H1 (cell line): ENCODE results near the gene FRY. TPM values are rescaled to one million over a fixed set of nuclear protein-coding genes. Genes with fewer than 3 reads are reported as not detected.

ENCODE experiments used
- CTCF ChIA-PET: fragments of 300-600 bp; sonication (Branson Sonifier 250); formaldehyde crosslinking; loops from one replicate; lab custom pipeline; 2021; ENCODE audit not compliant: partially characterized antibody; lab: Charles Lee
- POLR2A ChIA-PET: fragments of 300-600 bp; sonication (Branson Sonifier 250); formaldehyde crosslinking; loops from one replicate; lab custom pipeline; 2021; ENCODE audit warnings: inconsistent platforms; ENCODE audit not compliant: partially characterized antibody; lab: Charles Lee
- DNase-seq, 2 experiments: peaks; one replicate each; pipeline versions ENCODE4 v3.0.0 to v3.0.0-alpha.2; 2010 to 2022; ENCODE audit warnings: low spot score in 2 of 2, low read depth in 1 of 2, mixed read lengths in 1 of 2
- FAIRE-seq: peaks from 2 replicates; lab custom pipeline; 2011; peaks lifted over from hg19 to GRCh38; lab: Jason Lieb, UNC
- H2AFZ ChIP-seq: 2 replicates; pipeline ENCODE4 v1.8.1; 2012; ENCODE audit warnings: low read length, inconsistent platforms
- H2AK5ac ChIP-seq: 2 replicates; pipeline ENCODE4 v1.6.1; 2013; ENCODE audit warnings: low read depth, low read length
- H2BK120ac ChIP-seq: replicated peaks from 2 replicates; pipeline ENCODE3; 2013; ENCODE audit warnings: low read depth, low read length, inconsistent platforms
- H2BK12ac ChIP-seq: 2 replicates; pipeline ENCODE4 v1.6.1; 2013; ENCODE audit warnings: low read depth, low read length
- H2BK15ac ChIP-seq: 2 replicates; pipeline ENCODE4 v1.6.1; 2013; ENCODE audit warnings: low read length
- H2BK20ac ChIP-seq: 2 replicates; pipeline ENCODE4 v1.6.1; 2013; ENCODE audit warnings: low read length
- H2BK5ac ChIP-seq: 2 replicates; pipeline ENCODE4 v1.6.1; 2013; ENCODE audit warnings: low read depth, low read length
- H3K14ac ChIP-seq: 2 replicates; pipeline ENCODE4 v1.6.1; 2013; ENCODE audit warnings: inconsistent platforms; ENCODE audit not compliant: insufficient read length
- H3K18ac ChIP-seq: 2 replicates; pipeline ENCODE4 v1.6.1; 2013; ENCODE audit warnings: low read length; ENCODE audit errors: extremely low read depth
- H3K23ac ChIP-seq: 2 replicates; pipeline ENCODE4 v1.6.1; 2013; ENCODE audit warnings: inconsistent platforms; ENCODE audit not compliant: insufficient read length
- H3K23me2 ChIP-seq: 2 replicates; pipeline ENCODE4 v1.6.1; 2013; ENCODE audit warnings: low read depth, low read length
- H3K27ac ChIP-seq: 2 replicates; pipeline ENCODE4 v1.6.1; 2011; ENCODE audit warnings: low read depth, low read length, inconsistent platforms
- H3K27me3 ChIP-seq, 4 experiments: replicated peaks in 1 of 4; 1 replicate in 1 of 4; 2 replicates in 3 of 4; pipeline versions ENCODE4 v1.6.1 to v1.8.1; 2011 to 2013; ENCODE audit warnings: low read length in 3 of 4, mild to moderate bottlenecking in 3 of 4, inconsistent platforms in 2 of 4, mixed read lengths in 2 of 4, moderate library complexity in 1 of 4; ENCODE audit not compliant: control insufficient read depth in 3 of 4, insufficient read depth in 3 of 4; ENCODE audit errors: extremely low read depth in 1 of 4
- H3K36me3 ChIP-seq, 4 experiments: 2 replicates each; pipeline versions ENCODE4 v1.6.1 to v1.8.1; 2011 to 2013; ENCODE audit warnings: mild to moderate bottlenecking in 4 of 4, low read length in 3 of 4, moderate library complexity in 2 of 4, control low read depth in 1 of 4, inconsistent platforms in 1 of 4; ENCODE audit not compliant: insufficient read depth in 4 of 4, control insufficient read depth in 2 of 4
- H3K4ac ChIP-seq: replicated peaks from 2 replicates; pipeline ENCODE3; 2013; ENCODE audit warnings: low read length, low read depth, mixed read lengths, inconsistent platforms; ENCODE audit not compliant: insufficient read length
- H3K4me1 ChIP-seq, 4 experiments: replicated peaks in 1 of 4; 1 replicate in 1 of 4; 2 replicates in 3 of 4; pipeline versions ENCODE4 v1.6.1 to v1.8.1; 2011 to 2013; ENCODE audit warnings: low read length in 3 of 4, inconsistent platforms in 2 of 4, mixed read lengths in 1 of 4; ENCODE audit not compliant: insufficient read depth in 4 of 4, control insufficient read depth in 3 of 4
- H3K4me2 ChIP-seq, 2 experiments: 2 replicates each; pipeline versions ENCODE4 v1.6.1 to v1.8.1; 2011 to 2013; ENCODE audit warnings: low read depth in 2 of 2, low read length in 2 of 2, control low read depth in 1 of 2, inconsistent platforms in 1 of 2, mild to moderate bottlenecking in 1 of 2; ENCODE audit not compliant: insufficient read depth in 1 of 2
- H3K4me3 ChIP-seq, 4 experiments: fragments of 200-600, 300-600 bp in 1 of 4; sonication (generic), shearing (Covaris generic), sonication (Bioruptor Twin) in 1 of 4; 2 replicates each; pipeline versions ENCODE4 v1.5.1 to v1.8.1; 2011 to 2016; ENCODE audit warnings: low read length in 4 of 4, low read depth in 3 of 4, control low read depth in 2 of 4, inconsistent platforms in 2 of 4, mild to moderate bottlenecking in 2 of 4, mixed read lengths in 1 of 4, moderate library complexity in 1 of 4; ENCODE audit not compliant: insufficient read depth in 2 of 4; ENCODE audit errors: extremely low read depth in 1 of 4
- H3K56ac ChIP-seq: replicated peaks from 2 replicates; pipeline ENCODE3; 2013; ENCODE audit warnings: low read depth, mild to moderate bottlenecking, mixed read lengths, low read length, inconsistent platforms; ENCODE audit not compliant: insufficient read length
- H3K79me1 ChIP-seq: 2 replicates; pipeline ENCODE4 v1.6.1; 2013; ENCODE audit warnings: low read depth, low read length, control low read depth
- H3K79me2 ChIP-seq, 2 experiments: 2 replicates each; pipeline versions ENCODE4 v1.6.1 to v1.8.1; 2012 to 2013; ENCODE audit warnings: low read length in 2 of 2, mild to moderate bottlenecking in 2 of 2, inconsistent platforms in 1 of 2; ENCODE audit not compliant: insufficient read depth in 2 of 2, control insufficient read depth in 1 of 2
- H3K9ac ChIP-seq, 4 experiments: replicated peaks in 1 of 4; 1 replicate in 1 of 4; 2 replicates in 3 of 4; pipeline versions ENCODE4 v1.6.1 to v1.8.1; 2011 to 2013; ENCODE audit warnings: low read depth in 3 of 4, low read length in 3 of 4, control low read depth in 2 of 4, mild to moderate bottlenecking in 2 of 4, moderate library complexity in 2 of 4, inconsistent platforms in 1 of 4; ENCODE audit errors: extremely low read depth in 1 of 4
- H3K9me3 ChIP-seq, 2 experiments: 2 replicates each; pipeline versions ENCODE4 v1.6.1 to v1.8.1; 2012 to 2013; ENCODE audit warnings: mild to moderate bottlenecking in 2 of 2, moderate library complexity in 2 of 2, control low read depth in 1 of 2, inconsistent platforms in 1 of 2, low read depth in 1 of 2, low read length in 1 of 2, mixed read lengths in 1 of 2; ENCODE audit not compliant: insufficient read depth in 2 of 2
- H4K20me1 ChIP-seq, 2 experiments: replicated peaks in 1 of 2; 2 replicates each; pipeline versions ENCODE3 to v1.8.1; 2011 to 2013; ENCODE audit warnings: inconsistent platforms in 2 of 2, low read length in 2 of 2, mild to moderate bottlenecking in 1 of 2; ENCODE audit not compliant: insufficient read depth in 2 of 2, control insufficient read depth in 1 of 2
- H4K5ac ChIP-seq: 2 replicates; pipeline ENCODE4 v1.6.1; 2013; ENCODE audit warnings: low read length, low read depth, mixed read lengths, inconsistent platforms; ENCODE audit not compliant: insufficient read length
- H4K8ac ChIP-seq: 2 replicates; pipeline ENCODE4 v1.8.0; 2013; ENCODE audit warnings: mild to moderate bottlenecking, moderate library complexity, low read length, inconsistent platforms; ENCODE audit not compliant: insufficient read depth; ENCODE audit errors: extremely low read depth
- H4K91ac ChIP-seq: replicated peaks from 2 replicates; pipeline ENCODE3; 2013; ENCODE audit warnings: low read length, mixed read lengths, inconsistent platforms; ENCODE audit not compliant: insufficient read length
- ASH2L ChIP-seq: fragments of 200-600, 300-600 bp; sonication (generic); IDR thresholded peaks from one replicate; pipeline ENCODE4 v1.7.1; 2017; ENCODE audit warnings: low read length
- ATF2 ChIP-seq: IDR thresholded peaks from 2 replicates; pipeline ENCODE4 v1.6.1; 2012; ENCODE audit warnings: low read length, inconsistent platforms
- ATF3 ChIP-seq: IDR thresholded peaks from 2 replicates; pipeline ENCODE4 v1.6.1; 2011; ENCODE audit warnings: low read depth, mild to moderate bottlenecking, low read length; ENCODE audit not compliant: insufficient read depth
- BACH1 ChIP-seq: IDR thresholded peaks from 2 replicates; pipeline ENCODE4 v1.6.1; 2012; ENCODE audit warnings: low read length, improper control_type of control experiment
- CTBP2 ChIP-seq: IDR thresholded peaks from 2 replicates; pipeline ENCODE4 v1.7.0; 2011; ENCODE audit warnings: borderline replicate concordance, mild to moderate bottlenecking, moderate library complexity, mixed read lengths, low read length; ENCODE audit not compliant: insufficient read depth, insufficient read length
- KDM5A ChIP-seq: fragments of 200-600 bp; IDR thresholded peaks from 2 replicates; pipeline ENCODE4 v1.7.1; 2012; ENCODE audit warnings: mild to moderate bottlenecking, low read length, inconsistent platforms, mixed read lengths
- MAX ChIP-seq: IDR thresholded peaks from 2 replicates; pipeline ENCODE4 v1.6.1; 2012; ENCODE audit warnings: inconsistent platforms
- POU5F1 ChIP-seq: IDR thresholded peaks from 2 replicates; pipeline ENCODE4 v1.6.1; 2011; ENCODE audit warnings: low read depth, mild to moderate bottlenecking, low read length, moderate library complexity
- SAP30 ChIP-seq: fragments of 300-600 bp; sonication (generic); IDR thresholded peaks from 2 replicates; pipeline ENCODE4 v1.7.1; 2012; ENCODE audit warnings: low read length, moderate library complexity, mild to moderate bottlenecking, inconsistent platforms; ENCODE audit not compliant: insufficient read depth, insufficient replicate concordance
- SP4 ChIP-seq: IDR thresholded peaks from 2 replicates; pipeline ENCODE4 v1.6.1; 2012; ENCODE audit warnings: low read length, inconsistent platforms
- TAF1 ChIP-seq: IDR thresholded peaks from 2 replicates; pipeline ENCODE4 v1.6.1; 2011; ENCODE audit warnings: mild to moderate bottlenecking, low read depth, low read length
- TCF12 ChIP-seq: IDR thresholded peaks from 2 replicates; pipeline ENCODE4 v1.6.1; 2011; ENCODE audit warnings: low read depth, mild to moderate bottlenecking, low read length
- TEAD4 ChIP-seq: IDR thresholded peaks from 2 replicates; pipeline ENCODE4 v1.6.1; 2012; ENCODE audit warnings: low read depth, low read length, inconsistent platforms, mixed read lengths
- WGBS, 2 experiments: shearing (Covaris generic) in 1 of 2; methylation state at CpG; one replicate each; pipeline versions ENCODE4 v1.1.6 to v1.1.7; 2013 to 2015; ENCODE audit warnings: low lambda C conversion rate in 2 of 2, mixed read lengths in 2 of 2, inconsistent platforms in 1 of 2, low coverage in 1 of 2, missing lambda C conversion rate in 1 of 2; ENCODE audit not compliant: insufficient replicate concordance in 2 of 2, insufficient coverage in 1 of 2, insufficient read length in 1 of 2; ENCODE audit errors: extremely low coverage in 1 of 2, missing lambda C conversion rate in 1 of 2; 5-methylcytosine and 5-hydroxymethylcytosine counted together
- polyA plus RNA-seq, 7 experiments: library from polyadenylated mRNA; depleted of rRNA in 3 of 7; stranded (reverse) in 5 of 7; unstranded in 2 of 7; fragments of >200 nt in 5 of 7; fragments of 200-250 nt in 2 of 7; gene quantifications; 1 replicate in 5 of 7; 2 replicates in 1 of 7; 4 replicates in 1 of 7; pipeline versions ENCODE4 v1.2.1 to v1.2.3, GENCODE V29; 2011 to 2013; ENCODE audit warnings: missing spikeins in 2 of 7, mixed read lengths in 2 of 7
- total RNA-seq: library from RNA; stranded (reverse); fragmentation: NEBNext Ultra II Directional; extraction: Animal tissue kit (Norgen Biotek cat#: 25700); gene quantifications from 2 replicates; pipeline ENCODE4 v1.2.1, GENCODE V29; 2021

The FRY gene
- total and polyA plus RNA-seq, 2 of the 8 experiments (the other 6 are each of a cell fraction or from before 2014, with no cell fraction given): 4.3 to 9.2 TPM

- FAIRE-seq (no peak), DNase-seq (no peak)
- POLR2A ChIA-PET: no interaction called here
- Histone ChIP-seq H4K5ac (no peak overlapping the region), H3K36me3 (no peaks in the 10 kb centered on the region), H3K79me2 (no peaks in the 10 kb centered on the region), H2BK20ac (no peak overlapping the region), H2BK15ac (no peak overlapping the region), H2BK5ac (no peak overlapping the region), H3K27me3 (peaks cover 0 to 1% (median 0%) of the 10 kb centered on the region in 4 experiments; a peak in 1 of 7 replicates), H4K91ac (no peak overlapping the region), H4K20me1 (no peaks in the 10 kb centered on the region), H3K9ac (no peak overlapping the region), H2BK12ac (no peak overlapping the region), H2BK120ac (no peak overlapping the region), H3K4me3 (no peak overlapping the region), H3K4ac (no peak overlapping the region), H3K9me3 (no peaks in the 10 kb centered on the region), H3K4me2 (no peak overlapping the region), H3K56ac (no peak overlapping the region), H3K27ac (no peak overlapping the region), H3K23ac (no peak overlapping the region), H2AFZ (no peak overlapping the region), H3K4me1 (no peaks in the 10 kb centered on the region), H3K14ac (no peak overlapping the region), H3K23me2 (no peaks in the 10 kb centered on the region; the same call in 1 of the 2 replicates), H4K8ac (no peak overlapping the region), H3K18ac (no peak overlapping the region), H3K79me1 (no peaks in the 10 kb centered on the region), H2AK5ac (no peak overlapping the region)
- CTCF ChIA-PET: no interaction called here
- WGBS, 2 experiments: 91% methylated on average over 5 of the region's 5 CpGs; no CpG with 5 or more reads in 1 of the 2 experiments
- no peak for TF ChIP-seq ASH2L
- no peak for TF ChIP-seq TCF12
- no peak for TF ChIP-seq TAF1
- no peak for TF ChIP-seq ATF2
- TF ChIP-seq SAP30: no peak
- no peak for TF ChIP-seq MAX
- no peak for TF ChIP-seq BACH1
- TF ChIP-seq TEAD4: no peak
- no peak for TF ChIP-seq KDM5A
- TF ChIP-seq SP4: no peak
- TF ChIP-seq CTBP2: no peak
- TF ChIP-seq ATF3: no peak
- no peak for TF ChIP-seq POU5F1
Measured at GRCh38 chr13:32092496-32092895, 60.9 kb downstream of the FRY start.
